Adrenal gland (tissue), 12 donors: Measurements from ENCODE around the gene PRSS50. TPM values are rescaled to one million over a fixed set of nuclear protein-coding genes. Genes with fewer than 3 reads are reported as not detected.

Experiments used
- DNase-seq, 7 donors: peaks; one replicate each; pipeline ENCODE4 v3.0.0-alpha.2; 2019 to 2020
- H3K27ac ChIP-seq, 5 donors: fragments of 200-600 bp; sonication (generic) in 4 of 5; 1 replicate in 3 of 5; 2 replicates in 2 of 5; pipeline versions ENCODE4 v1.5.1 to v1.8.0; 2016 to 2020; ENCODE audit warnings: mild to moderate bottlenecking in 1 of 5
- H3K27me3 ChIP-seq: fragments of 200-600 bp; 2 replicates; pipeline ENCODE4 v1.8.0; 2021
- H3K36me3 ChIP-seq, 2 donors: fragments of 200-600 bp; replicated peaks in 1 of 2; 1 replicate in 1 of 2; 2 replicates in 1 of 2; pipeline versions ENCODE4 v1.5.1 to v1.8.0; 2018 to 2022
- H3K4me1 ChIP-seq, 2 donors: fragments of 200-600 bp; replicated peaks in 1 of 2; 1 replicate in 1 of 2; 2 replicates in 1 of 2; pipeline versions ENCODE4 v1.5.1 to v1.8.0; 2018 to 2021
- H3K4me3 ChIP-seq, 4 donors: fragments of 200-600 bp; sonication (generic) in 3 of 4; one replicate each; pipeline ENCODE4 v1.5.1; 2016 to 2018
- H3K9me3 ChIP-seq, 3 donors: fragments of 200-600 bp; sonication (generic) in 1 of 3; replicated peaks in 1 of 3; 1 replicate in 2 of 3; 2 replicates in 1 of 3; pipeline versions ENCODE4 v1.5.1 to v1.8.0; 2016 to 2021
- POLR2A ChIP-seq, 2 donors: fragments of 450-650 bp; IDR thresholded peaks; one replicate each; pipeline ENCODE4 v1.6.1; 2017; ENCODE audit warnings: antibody characterized with exemption in 2 of 2, mild to moderate bottlenecking in 2 of 2, moderate library complexity in 1 of 2
- WGBS, 4 donors: extraction: QIAGEN DNeasy Blood & Tissue Kit in 2 of 4; methylation state at CpG; one replicate each; pipeline versions ENCODE4 v1.1.5 to v1.1.7; 2013 to 2017; 5-methylcytosine and 5-hydroxymethylcytosine counted together
- intact Hi-C, 2 donors: fragments of 100-400 bp; cut with DNase I; formaldehyde crosslinking; loops; one replicate each; pipeline versions ENCODE4 v1.14.1 to v1.15.0; 2022 to 2023
- polyA plus RNA-seq, 3 donors: library from polyadenylated mRNA; stranded (reverse); fragments of 200-250 nt in 2 of 3; fragments of 350-450 nt in 1 of 3; fragmentation: Illumina TruSeq in 1 of 3; extraction: RNeasy Lipid Tissue Mini Kit (QIAGEN cat#74804) in 1 of 3; gene quantifications; one replicate each; pipeline ENCODE4 v1.2.3, GENCODE V29; 2013 to 2014
- total RNA-seq, 9 donors: library from RNA; depleted of rRNA in 4 of 9; stranded (reverse); fragments of >200 nt in 4 of 9; fragments of 120-200 nt in 1 of 9; fragmentation: NEBNext Ultra II Directional in 1 of 9; extraction: Animal tissue kit (Norgen Biotek cat#: 25700) in 1 of 9; gene quantifications; one replicate each; pipeline versions ENCODE4 v1.1.0 to v1.2.4, GENCODE V29; 2013 to 2023
- TF ChIP-seq, protein P1 (sequence below), 6 experiments: fragments of 450-650 bp in 4 of 6; fragments of 200-600 bp in 2 of 6; sonication (generic) in 1 of 6; IDR thresholded peaks; 1 replicate in 5 of 6; 2 replicates in 1 of 6; pipeline versions ENCODE4 v1.5.1 to v1.8.0; 2016 to 2021; ENCODE audit warnings: antibody characterized with exemption in 6 of 6, mild to moderate bottlenecking in 2 of 6, moderate library complexity in 1 of 6
- donor health status: healthy with polysubstance abuse.
- donor health status: Bipolar disorder and iron deficiency.
- donor health status: DM: yes; HTN: yes; CAD: no.
- donor health status: DM: no; HTN: no; CAD: no.
- donor health status: DM: no; HTN: no; CAD: no.
- donor health status: DM: yes; HTN: yes; CAD: no.

Gene PRSS50
- total and polyA plus RNA-seq, 12 donors: 0.07 to 1.9 (median 0.18) TPM; not detected in 4

DNA sequence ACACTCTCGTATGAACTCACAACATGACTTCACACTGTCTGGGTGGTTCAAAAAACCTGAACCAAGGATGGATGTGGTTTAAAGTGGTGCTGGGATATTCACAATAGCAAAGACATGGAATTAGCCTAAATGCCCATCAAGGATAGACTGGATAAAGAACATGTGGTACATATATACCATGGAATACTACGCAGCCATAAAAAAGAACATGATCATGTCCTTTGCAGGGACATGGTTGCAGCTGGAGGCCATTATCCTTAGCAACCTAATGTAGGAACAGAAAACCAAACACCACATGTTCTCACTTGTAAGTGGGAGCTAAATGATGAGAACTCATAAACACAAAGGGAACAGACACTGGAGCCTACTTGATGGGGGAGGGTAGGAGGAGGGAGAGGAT, 3.3 kb upstream of the PRSS50 start:
- TF ChIP-seq, protein P1, sequence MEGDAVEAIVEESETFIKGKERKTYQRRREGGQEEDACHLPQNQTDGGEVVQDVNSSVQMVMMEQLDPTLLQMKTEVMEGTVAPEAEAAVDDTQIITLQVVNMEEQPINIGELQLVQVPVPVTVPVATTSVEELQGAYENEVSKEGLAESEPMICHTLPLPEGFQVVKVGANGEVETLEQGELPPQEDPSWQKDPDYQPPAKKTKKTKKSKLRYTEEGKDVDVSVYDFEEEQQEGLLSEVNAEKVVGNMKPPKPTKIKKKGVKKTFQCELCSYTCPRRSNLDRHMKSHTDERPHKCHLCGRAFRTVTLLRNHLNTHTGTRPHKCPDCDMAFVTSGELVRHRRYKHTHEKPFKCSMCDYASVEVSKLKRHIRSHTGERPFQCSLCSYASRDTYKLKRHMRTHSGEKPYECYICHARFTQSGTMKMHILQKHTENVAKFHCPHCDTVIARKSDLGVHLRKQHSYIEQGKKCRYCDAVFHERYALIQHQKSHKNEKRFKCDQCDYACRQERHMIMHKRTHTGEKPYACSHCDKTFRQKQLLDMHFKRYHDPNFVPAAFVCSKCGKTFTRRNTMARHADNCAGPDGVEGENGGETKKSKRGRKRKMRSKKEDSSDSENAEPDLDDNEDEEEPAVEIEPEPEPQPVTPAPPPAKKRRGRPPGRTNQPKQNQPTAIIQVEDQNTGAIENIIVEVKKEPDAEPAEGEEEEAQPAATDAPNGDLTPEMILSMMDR (IDR thresholded peaks at IDR 0.05): no peak
- TF ChIP-seq POLR2A (IDR thresholded peaks at IDR 0.05): no peak
- 69 to 95% (median 85%) methylated on average over 2 of the region's 2 CpGs for WGBS, 4 donors
- intact Hi-C loops: no loop called here

DNA sequence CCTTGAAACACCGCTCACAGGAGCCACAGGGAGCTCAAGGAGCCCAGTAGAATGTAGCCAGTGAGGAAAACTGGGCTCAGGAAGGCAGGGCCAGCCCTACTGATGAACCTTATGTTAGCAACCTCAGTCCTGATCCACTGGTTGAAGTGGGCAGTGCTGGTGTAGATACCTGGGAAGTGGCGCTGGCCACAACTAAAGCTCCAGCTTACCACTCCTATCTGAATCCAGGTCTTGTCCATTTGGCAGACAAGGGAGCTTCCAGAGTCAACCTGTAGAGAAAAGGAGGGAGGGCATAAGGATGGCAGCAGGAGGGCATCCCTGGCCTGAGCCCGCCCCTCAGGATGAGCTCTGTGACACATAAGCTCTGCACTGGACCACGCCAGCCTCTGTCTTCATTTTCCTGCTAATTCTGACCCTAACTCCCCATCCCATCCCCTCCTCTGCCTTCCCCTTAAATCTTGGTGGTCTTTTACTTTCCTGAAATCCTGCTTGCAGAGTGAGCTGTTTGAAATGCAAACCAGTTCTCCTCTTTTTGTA, 2.1 kb upstream of the PRSS50 start:
- intact Hi-C loops: loop anchor here in 1 of 2 donors (10.0 kb wide), 1 partner anchor 635 kb away; no protein-coding TSS in a partner anchor
- H3K4me3 ChIP-seq: no peak overlapping the region
- no peak overlapping the region for H3K27ac ChIP-seq
- H3K4me1 ChIP-seq: no peaks in the 10 kb centered on the region
- WGBS, 4 donors: 78 to 94% (median 81%) methylated on average over 3 to 4 of the region's 4 CpGs
- DNase-seq: peak in 1 of 7 donors; percentile 3
- no peak for TF ChIP-seq POLR2A (IDR thresholded peaks at IDR 0.05)
- H3K27me3 ChIP-seq: peaks cover 9% of the 10 kb centered on the region
- no peaks in the 10 kb centered on the region for H3K36me3 ChIP-seq
- H3K9me3 ChIP-seq: no peaks in the 10 kb centered on the region

More for the DNA sequence above, 3.3 kb upstream of the PRSS50 start:
- H3K4me3 ChIP-seq: no peak overlapping the region
- no peak overlapping the region for H3K27ac ChIP-seq
- H3K36me3 ChIP-seq: no peaks in the 10 kb centered on the region
- no peaks in the 10 kb centered on the region for H3K4me1 ChIP-seq
- peaks cover 9% of the 10 kb centered on the region for H3K27me3 ChIP-seq
- DNase-seq: no peak
- no peaks in the 10 kb centered on the region for H3K9me3 ChIP-seq

DNA sequence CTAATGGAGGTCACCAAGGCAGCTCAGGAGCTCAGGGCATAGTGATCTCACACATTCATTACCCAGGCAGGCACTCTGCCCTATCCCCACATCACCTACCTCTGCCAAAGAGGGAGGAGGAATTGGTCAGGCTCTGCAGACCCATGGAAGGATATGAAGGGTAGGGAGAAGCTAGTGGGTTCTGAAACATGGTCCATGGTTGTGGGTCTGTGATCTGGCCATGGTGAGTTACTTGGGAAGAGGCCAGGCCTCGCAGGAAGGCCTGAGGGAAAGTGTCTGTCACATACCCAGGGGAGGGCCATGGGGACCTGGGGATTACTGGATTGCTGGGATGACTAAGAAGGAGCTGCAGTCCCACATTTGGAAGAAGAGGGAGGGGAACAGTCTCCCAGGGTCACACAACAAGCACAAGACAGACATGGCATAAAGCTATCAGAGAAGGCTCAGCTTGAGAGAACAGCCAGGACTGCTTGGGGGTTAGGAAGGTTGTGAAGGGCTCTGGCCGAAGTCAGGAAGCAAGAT, 1.4 kb upstream of the PRSS50 start:
- Histone ChIP-seq H3K27me3 (peaks cover 9% of the 10 kb centered on the region), H3K27ac (no peak overlapping the region), H3K36me3 (no peaks in the 10 kb centered on the region), H3K4me3 (no peak overlapping the region), H3K4me1 (no peaks in the 10 kb centered on the region), H3K9me3 (no peaks in the 10 kb centered on the region)
- intact Hi-C loops: loop anchor here in 1 of 2 donors (10.0 kb wide), 1 partner anchor 636 kb away; no protein-coding TSS in a partner anchor
- TF ChIP-seq POLR2A (IDR thresholded peaks at IDR 0.05): no peak
- TF ChIP-seq, protein P1 (IDR thresholded peaks at IDR 0.05): no peak
- WGBS, 4 donors: 78 to 89% (median 84%) methylated on average over 2 of the region's 2 CpGs
- DNase-seq: peak in 1 of 7 donors; percentile 7

DNA sequence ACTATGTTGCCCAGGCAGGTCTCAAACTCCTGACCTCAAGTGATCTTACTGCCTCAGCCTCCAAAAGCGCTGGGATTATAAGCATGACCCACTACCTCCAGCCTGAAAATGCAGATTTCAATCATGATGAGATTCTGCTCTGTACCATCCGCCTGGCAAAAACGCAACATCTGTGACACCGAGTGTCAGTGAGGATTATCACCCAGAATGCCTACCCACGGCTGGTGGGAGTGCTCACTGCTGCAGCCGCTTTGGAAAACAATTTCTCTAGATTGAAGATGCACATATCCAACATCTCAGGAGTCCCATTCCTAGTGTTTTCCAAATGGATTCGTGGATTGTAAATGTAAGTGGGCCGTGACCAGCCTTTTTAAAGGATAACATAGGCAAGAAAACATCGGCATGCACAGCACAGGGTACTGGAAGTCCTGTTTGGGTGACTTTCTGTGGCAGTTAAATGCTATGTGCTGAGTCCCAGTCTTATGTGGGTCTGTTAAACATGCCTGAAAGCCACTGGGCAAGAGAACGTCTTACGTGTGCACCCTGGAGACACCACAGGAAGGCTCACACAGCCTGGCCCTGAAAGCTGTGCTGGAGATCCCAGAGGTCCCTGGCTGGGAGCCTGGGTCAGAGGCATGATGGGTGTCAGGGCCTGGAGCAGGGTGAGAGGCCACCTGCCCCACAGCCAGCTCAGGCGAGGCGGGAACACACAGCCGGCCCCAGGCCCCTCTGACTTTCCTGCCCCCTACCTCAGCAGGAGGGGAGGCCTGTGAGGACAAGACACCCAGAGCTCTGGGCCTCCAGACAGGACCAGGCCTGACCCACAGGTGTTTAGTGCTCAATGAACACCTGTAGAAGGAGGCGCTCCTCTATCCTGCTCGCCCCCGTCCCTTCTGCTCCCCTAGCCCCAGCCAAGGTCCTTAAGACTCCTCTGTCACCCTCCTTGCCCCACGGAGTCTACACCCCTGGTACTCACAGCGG, 918 bp downstream of the PRSS50 start:
- Histone ChIP-seq H3K36me3 (no peaks in the 10 kb centered on the region), H3K4me3 (no peak overlapping the region), H3K27ac (no peak overlapping the region), H3K4me1 (no peaks in the 10 kb centered on the region), H3K9me3 (no peaks in the 10 kb centered on the region), H3K27me3 (peaks cover 9% of the 10 kb centered on the region)
- no peak for TF ChIP-seq POLR2A (IDR thresholded peaks at IDR 0.05)
- TF ChIP-seq, protein P1 (IDR thresholded peaks at IDR 0.05): no peak
- no peak for DNase-seq
- intact Hi-C loops: loop anchor here in 1 of 2 donors (10.0 kb wide), 1 partner anchor 638 kb away; no protein-coding TSS in a partner anchor
- 83 to 94% (median 88%) methylated on average over 14 to 19 of the region's 19 CpGs for WGBS, 4 donors
